ENCODE measurements around the gene VIL1.

The VIL1 gene

GRCh38 chr2:218394298-218395089 is 24.4 kb upstream of the VIL1 start:
- FAIRE-seq (no peak), DNase-seq (ENCODE audit: low spot score) (no peak)

GRCh38 chr2:218395090-218395444 is 23.9 kb upstream of the VIL1 start:
- FAIRE-seq (no peak), DNase-seq (ENCODE audit: low spot score) (no peak)

- no peak for FAIRE-seq
- no peak for DNase-seq (ENCODE audit: low spot score)
Observed at GRCh38 chr2:218395456-218395825, 23.5 kb upstream of the VIL1 start.

GRCh38 chr2:218395826-218396687 is 22.9 kb upstream of the VIL1 start:
- DNase-seq (ENCODE audit: low spot score) (peak; percentile 81), FAIRE-seq (no peak)

- FAIRE-seq (no peak), DNase-seq (ENCODE audit: low spot score) (peak; percentile 63)
Observed at GRCh38 chr2:218396688-218397462, 22.0 kb upstream of the VIL1 start.

GRCh38 chr2:218397463-218397819 is 21.5 kb upstream of the VIL1 start:
- no peak for DNase-seq (ENCODE audit: low spot score)
- FAIRE-seq: no peak

- FAIRE-seq (peak; percentile 62), DNase-seq (ENCODE audit: low spot score) (peak; percentile 80)
Observed at GRCh38 chr2:218397820-218398436, 21.0 kb upstream of the VIL1 start.

GRCh38 chr2:218398437-218399390 is 20.2 kb upstream of the VIL1 start:
- FAIRE-seq (no peak), DNase-seq (ENCODE audit: low spot score) (peak; percentile 47)

GRCh38 chr2:218399391-218400166 is 19.3 kb upstream of the VIL1 start, which contains the start of gene CTDSP1:
Gene CTDSP1 (plus strand): TSS chr2:218399868. CDS start chr2:218400091, 223 bp downstream.
- no peak for FAIRE-seq
- peak; percentile 88 for DNase-seq (ENCODE audit: low spot score)

GRCh38 chr2:218400167-218400929 is 18.6 kb upstream of the VIL1 start:
- DNase-seq (ENCODE audit: low spot score) (no peak), FAIRE-seq (no peak)

- FAIRE-seq (no peak), DNase-seq (ENCODE audit: low spot score) (no peak)
Observed at GRCh38 chr2:218400930-218401881, 17.7 kb upstream of the VIL1 start.

- no peak for DNase-seq (ENCODE audit: low spot score)
- no peak for FAIRE-seq
Observed at GRCh38 chr2:218401890-218402289, 17.0 kb upstream of the VIL1 start.

- DNase-seq (ENCODE audit: low spot score) (no peak), FAIRE-seq (no peak)
Observed at GRCh38 chr2:218402491-218402901, 16.4 kb upstream of the VIL1 start.

- FAIRE-seq (no peak), DNase-seq (ENCODE audit: low spot score) (no peak)
Observed at GRCh38 chr2:218402911-218403411, 16.0 kb upstream of the VIL1 start.

GRCh38 chr2:218403810-218404209 is 15.1 kb upstream of the VIL1 start:
- DNase-seq (ENCODE audit: low spot score): no peak
- no peak for FAIRE-seq

GRCh38 chr2:218404351-218405085 is 14.4 kb upstream of the VIL1 start:
- FAIRE-seq: no peak
- no peak for DNase-seq (ENCODE audit: low spot score)
